Brain microvascular endothelial cell (primary cell): ENCODE data around the gene HOXA10.

Experiments used
- DNase-seq: peaks from one replicate; pipeline ENCODE4 v3.0.0-alpha.2; 2020
- H3K27ac ChIP-seq: fragments of 250-450 bp; sonication (Bioruptor Pico); 2 replicates; pipeline ENCODE4 v1.5.1; 2020; ENCODE audit warnings: mild to moderate bottlenecking, moderate library complexity
- H3K27me3 ChIP-seq: fragments of 250-450 bp; sonication (Bioruptor Pico); replicated peaks from 2 replicates; pipeline ENCODE4 v1.5.1; 2020; ENCODE audit warnings: mild to moderate bottlenecking
- H3K36me3 ChIP-seq: fragments of 250-450 bp; sonication (Bioruptor Pico); replicated peaks from 2 replicates; pipeline ENCODE4 v1.5.1; 2020; ENCODE audit warnings: mild to moderate bottlenecking
- H3K4me3 ChIP-seq: 2 replicates; pipeline ENCODE4 v1.5.1; 2011; ENCODE audit warnings: low read depth, mild to moderate bottlenecking, control low read depth, low read length, moderate library complexity
- in situ Hi-C: cut with HindIII; loops from 2 replicates; pipeline ENCODE4 v1.10.0; 2017; ENCODE audit warnings: low sequenced_read_pairs, low pct_ligation_motif_present
- TF ChIP-seq, protein P1 (sequence below): IDR thresholded peaks from 2 replicates; pipeline ENCODE4 v1.5.1; 2011; ENCODE audit warnings: low read depth, mild to moderate bottlenecking, moderate library complexity, low read length, control low read depth, inconsistent platforms; ENCODE audit errors: missing control alignments

HOXA10 gene

DNA sequence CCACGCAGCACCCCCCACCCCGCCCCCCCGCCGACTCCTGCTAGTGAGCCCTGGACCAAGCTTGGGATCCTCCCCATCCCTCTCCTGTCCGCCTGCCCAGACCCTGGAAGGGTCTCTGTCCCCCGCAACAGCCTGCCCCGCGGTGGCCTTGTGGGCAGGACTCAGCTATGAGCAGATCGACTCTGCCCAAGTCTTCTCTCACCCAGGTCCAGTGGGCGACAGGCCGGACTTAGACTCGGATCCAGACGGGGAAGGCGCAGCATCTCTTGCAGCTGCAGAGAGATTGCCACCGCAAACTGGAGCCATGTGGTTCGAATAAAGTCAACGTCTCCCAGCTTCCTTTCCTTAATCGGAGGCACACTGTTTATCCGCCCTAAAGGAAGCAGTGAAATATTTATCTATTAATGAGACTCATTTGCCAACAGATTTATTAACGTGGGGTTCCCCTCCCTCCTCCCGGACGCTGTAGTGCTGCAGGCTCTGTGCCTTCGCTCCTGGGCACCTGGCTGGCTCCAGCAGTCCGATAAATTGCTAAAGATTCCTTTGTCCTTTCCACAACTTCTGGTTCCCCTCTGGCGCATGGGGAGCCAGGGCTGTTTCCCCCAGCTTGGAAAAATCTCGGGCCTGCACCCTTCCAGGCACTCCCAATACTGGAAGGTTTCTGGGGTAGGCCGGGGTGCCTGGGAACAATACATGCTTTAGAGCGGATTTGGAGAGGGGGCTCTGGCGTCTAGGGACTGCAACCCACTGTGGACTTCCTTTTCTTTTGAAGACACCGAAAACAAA lies 17.0 kb downstream of the HOXA10 start:
- Histone ChIP-seq H3K27me3 (peaks cover 96% of the 10 kb centered on the region), H3K36me3 (no peaks in the 10 kb centered on the region), H3K27ac (no peak overlapping the region), H3K4me3 (no peak overlapping the region)
- in situ Hi-C loops = no loop called here
- TF ChIP-seq, protein P1, sequence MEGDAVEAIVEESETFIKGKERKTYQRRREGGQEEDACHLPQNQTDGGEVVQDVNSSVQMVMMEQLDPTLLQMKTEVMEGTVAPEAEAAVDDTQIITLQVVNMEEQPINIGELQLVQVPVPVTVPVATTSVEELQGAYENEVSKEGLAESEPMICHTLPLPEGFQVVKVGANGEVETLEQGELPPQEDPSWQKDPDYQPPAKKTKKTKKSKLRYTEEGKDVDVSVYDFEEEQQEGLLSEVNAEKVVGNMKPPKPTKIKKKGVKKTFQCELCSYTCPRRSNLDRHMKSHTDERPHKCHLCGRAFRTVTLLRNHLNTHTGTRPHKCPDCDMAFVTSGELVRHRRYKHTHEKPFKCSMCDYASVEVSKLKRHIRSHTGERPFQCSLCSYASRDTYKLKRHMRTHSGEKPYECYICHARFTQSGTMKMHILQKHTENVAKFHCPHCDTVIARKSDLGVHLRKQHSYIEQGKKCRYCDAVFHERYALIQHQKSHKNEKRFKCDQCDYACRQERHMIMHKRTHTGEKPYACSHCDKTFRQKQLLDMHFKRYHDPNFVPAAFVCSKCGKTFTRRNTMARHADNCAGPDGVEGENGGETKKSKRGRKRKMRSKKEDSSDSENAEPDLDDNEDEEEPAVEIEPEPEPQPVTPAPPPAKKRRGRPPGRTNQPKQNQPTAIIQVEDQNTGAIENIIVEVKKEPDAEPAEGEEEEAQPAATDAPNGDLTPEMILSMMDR = no peak
- DNase-seq = no peak

DNA sequence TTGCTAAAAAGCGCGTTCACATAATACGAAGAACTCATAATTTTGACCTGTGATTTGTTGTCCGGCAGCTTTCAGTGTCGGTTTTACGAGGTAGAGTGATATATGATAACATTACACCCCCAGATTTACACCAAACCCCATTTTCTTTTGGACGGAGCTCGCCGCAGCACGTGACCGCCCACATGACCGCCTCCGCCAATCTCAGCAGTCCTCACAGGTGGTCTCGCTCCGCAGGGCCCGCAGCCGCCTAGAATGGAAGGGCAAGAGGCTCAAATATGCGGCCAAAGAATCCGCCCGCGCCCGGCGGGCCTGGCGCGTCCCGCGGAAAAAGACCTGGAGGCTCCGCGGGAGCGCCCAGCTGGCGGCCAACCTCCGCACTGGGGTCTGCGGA lies 17.6 kb downstream of the HOXA10 start, which contains the start of gene HOXA7:
TSS of gene HOXA7 (minus strand) at position 168 of the 391 bp plus-strand sequence. CDS start at position 38, 130 bp downstream.
- Histone ChIP-seq H3K27ac (no peak within 1 kb of the TSS), H3K36me3 (no peaks in the 10 kb centered on the region), H3K27me3 (peaks cover 97% of the 10 kb centered on the region), H3K4me3 (no peak within 1 kb of the TSS)
- TF ChIP-seq, protein P1 = no peak
- in situ Hi-C loops = no loop called here
- DNase-seq = no peak

DNA sequence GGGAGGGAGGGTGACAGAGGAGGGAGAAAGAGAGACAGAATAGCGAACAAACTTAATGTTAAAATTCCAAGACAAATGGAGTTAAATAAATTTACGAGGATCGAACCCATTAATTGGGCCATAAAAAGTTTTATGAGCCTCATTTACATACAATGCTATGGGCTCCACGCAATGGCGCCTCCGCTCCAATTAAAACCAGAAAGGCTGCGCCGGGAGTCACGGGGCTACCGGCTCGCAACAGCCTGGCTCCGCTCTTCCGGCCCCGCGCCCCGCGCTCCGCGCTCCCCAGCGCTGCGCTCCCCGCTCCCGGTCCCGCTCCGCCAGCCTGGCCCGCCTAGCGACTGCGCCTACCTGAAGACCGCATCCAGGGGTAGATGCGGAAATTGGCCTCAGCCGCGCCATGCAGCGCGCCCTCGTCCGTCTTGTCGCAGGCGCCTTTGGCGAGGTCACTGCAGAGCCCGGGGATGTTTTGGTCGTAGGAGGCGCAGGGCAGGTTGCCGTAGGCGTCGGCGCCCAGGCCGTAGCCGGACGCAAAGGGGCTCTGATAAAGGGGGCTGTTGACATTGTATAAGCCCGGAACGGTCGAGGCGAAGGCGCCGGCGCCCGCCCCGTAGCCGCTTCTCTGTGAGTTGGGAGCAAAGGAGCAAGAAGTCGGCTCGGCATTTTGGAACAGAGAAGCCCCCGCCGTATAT lies 18.2 kb downstream of the HOXA10 start:
- Histone ChIP-seq H3K27ac (no peak overlapping the region), H3K36me3 (no peaks in the 10 kb centered on the region), H3K27me3 (peaks cover 99% of the 10 kb centered on the region), H3K4me3 (no peak overlapping the region)
- TF ChIP-seq, protein P1 = no peak
- in situ Hi-C loops = no loop called here
- no peak for DNase-seq

DNA sequence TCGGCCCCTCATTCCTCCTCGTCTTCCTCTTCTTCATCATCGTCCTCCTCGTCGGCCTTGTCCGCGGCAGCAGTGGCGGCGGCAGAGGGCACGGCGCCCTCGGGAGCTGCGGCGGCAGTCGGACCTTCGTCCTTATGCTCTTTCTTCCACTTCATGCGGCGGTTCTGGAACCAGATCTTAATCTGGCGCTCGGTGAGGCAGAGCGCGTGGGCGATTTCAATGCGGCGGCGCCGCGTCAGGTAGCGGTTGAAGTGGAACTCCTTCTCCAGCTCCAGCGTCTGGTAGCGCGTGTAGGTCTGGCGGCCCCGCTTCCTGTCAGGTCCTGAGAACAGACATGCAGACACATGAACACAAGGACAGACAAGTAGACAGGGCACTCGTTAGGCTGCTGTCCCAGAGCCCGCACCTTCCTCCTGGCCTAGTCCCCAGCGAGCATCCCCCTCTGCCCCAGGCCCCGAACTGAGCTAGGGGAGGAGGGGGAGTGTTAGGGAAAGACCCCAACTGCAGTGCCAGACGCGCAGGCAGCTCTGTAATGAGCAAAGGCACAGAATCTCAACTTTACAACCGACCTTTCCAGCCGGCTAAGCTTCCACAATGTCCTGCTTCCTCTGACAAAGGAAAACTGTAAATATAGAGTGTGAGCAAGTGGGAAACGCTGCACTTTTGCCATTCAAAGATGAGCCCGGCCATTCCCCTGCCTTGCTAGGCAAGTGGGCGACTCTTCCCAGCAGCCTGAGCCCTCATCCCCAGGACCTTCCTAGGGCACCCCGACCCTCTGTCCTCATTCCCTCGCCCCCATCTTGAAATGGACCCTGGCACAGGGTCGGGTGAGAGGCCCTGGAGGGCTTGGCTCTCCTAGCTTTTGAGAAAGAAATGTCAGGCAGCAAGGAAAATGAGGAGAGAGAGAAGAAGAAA lies 19.0 kb downstream of the HOXA10 start:
- Histone ChIP-seq H3K27me3 (peaks cover 98% of the 10 kb centered on the region), H3K27ac (no peak overlapping the region), H3K4me3 (no peak overlapping the region), H3K36me3 (no peaks in the 10 kb centered on the region)
- no peak for DNase-seq
- TF ChIP-seq, protein P1 = no peak
- in situ Hi-C loops = no loop called here

DNA sequence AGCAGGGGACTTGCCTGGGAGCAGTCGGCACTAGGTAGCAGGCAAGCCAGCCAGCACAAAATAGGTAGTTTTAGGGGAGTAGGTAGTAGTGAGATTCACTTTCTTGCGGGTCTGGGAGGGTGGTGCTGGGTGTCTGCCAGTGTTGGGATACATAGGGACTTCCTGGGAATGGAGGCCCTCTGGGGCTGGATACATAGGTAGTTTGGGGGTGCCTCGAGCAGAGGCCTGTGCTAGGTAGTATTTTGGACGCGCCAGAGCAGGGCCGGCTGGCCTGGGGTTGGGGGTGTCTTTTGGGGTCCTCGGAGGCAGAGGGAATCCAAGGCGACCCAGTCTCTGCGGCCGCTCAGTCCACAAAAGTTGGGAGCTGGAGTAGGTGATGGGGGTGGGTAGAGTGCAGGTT lies 19.8 kb downstream of the HOXA10 start:
- no peak overlapping the region for H3K4me3 ChIP-seq
- H3K27ac ChIP-seq = no peak overlapping the region
- DNase-seq = no peak
- TF ChIP-seq, protein P1 = no peak
- peaks cover 96% of the 10 kb centered on the region for H3K27me3 ChIP-seq
- H3K36me3 ChIP-seq = no peaks in the 10 kb centered on the region
- in situ Hi-C loops = no loop called here
